ENCODE results near the gene EML1. TPM values are rescaled to one million over a fixed set of nuclear protein-coding genes. Genes with fewer than 3 reads are reported as not detected.

Gene EML1
- total RNA-seq, 1 donor from 2014 or later = 34.5 TPM

DNA sequence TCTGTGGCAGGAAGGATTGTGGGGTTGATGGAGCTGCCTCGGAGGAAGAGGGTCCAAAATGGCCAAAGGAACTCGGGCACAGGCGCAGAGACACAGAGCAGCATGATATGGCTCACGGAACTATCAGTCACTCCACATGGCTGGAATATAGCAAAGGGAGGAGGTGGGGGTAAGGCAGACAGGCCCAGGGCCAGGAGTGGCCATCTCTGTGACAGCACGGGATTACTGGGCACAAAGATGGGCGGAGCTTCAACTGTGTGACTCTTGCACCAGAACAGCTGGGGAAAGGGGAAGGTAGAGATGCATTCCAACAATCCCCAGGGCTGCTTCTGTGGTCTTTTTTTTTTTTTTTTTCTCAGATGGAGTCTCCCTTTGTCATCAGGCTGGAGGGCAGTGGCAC, 24.8 kb upstream of the EML1 start:
- no peak for DNase-seq
- Histone ChIP-seq H3K36me3 (no peaks in the 10 kb centered on the region), H3K27ac (no peak overlapping the region), H3K27me3 (ENCODE audit: low read depth) (no peaks in the 10 kb centered on the region), H3K9me3 (no peaks in the 10 kb centered on the region), H3K4me1 (peaks cover 5% of the 10 kb centered on the region), H3K4me3 (no peak overlapping the region)
- ATAC-seq = no peak
- intact Hi-C loops (cut with DNase I) = no loop called here
- no peak for TF ChIP-seq CTCF (IDR thresholded peaks at IDR 0.05)

- H3K36me3 ChIP-seq = no peaks in the 10 kb centered on the region
- no peak overlapping the region for H3K27ac ChIP-seq
- TF ChIP-seq CTCF (IDR thresholded peaks at IDR 0.05) = no peak
- H3K9me3 ChIP-seq = no peaks in the 10 kb centered on the region
- H3K27me3 ChIP-seq (ENCODE audit: low read depth) = no peaks in the 10 kb centered on the region
- intact Hi-C loops (cut with DNase I) = no loop called here
- no peak for DNase-seq
- no peak for ATAC-seq
- H3K4me3 ChIP-seq = no peak overlapping the region
- peaks cover 5% of the 10 kb centered on the region for H3K4me1 ChIP-seq
These were observed 24.1 kb upstream of the EML1 start for GRCh38 chr14:99769123-99769522.

GRCh38 chr14:99769799-99770198, 23.4 kb upstream of the EML1 start:
- Histone ChIP-seq H3K27me3 (ENCODE audit: low read depth) (no peaks in the 10 kb centered on the region), H3K36me3 (no peaks in the 10 kb centered on the region), H3K4me1 (peaks cover 5% of the 10 kb centered on the region), H3K27ac (no peak overlapping the region), H3K4me3 (no peak overlapping the region), H3K9me3 (no peaks in the 10 kb centered on the region)
- DNase-seq (no peak), ATAC-seq (no peak)
- intact Hi-C loops (cut with DNase I) = no loop called here
- TF ChIP-seq CTCF (IDR thresholded peaks at IDR 0.05) = no peak

DNA sequence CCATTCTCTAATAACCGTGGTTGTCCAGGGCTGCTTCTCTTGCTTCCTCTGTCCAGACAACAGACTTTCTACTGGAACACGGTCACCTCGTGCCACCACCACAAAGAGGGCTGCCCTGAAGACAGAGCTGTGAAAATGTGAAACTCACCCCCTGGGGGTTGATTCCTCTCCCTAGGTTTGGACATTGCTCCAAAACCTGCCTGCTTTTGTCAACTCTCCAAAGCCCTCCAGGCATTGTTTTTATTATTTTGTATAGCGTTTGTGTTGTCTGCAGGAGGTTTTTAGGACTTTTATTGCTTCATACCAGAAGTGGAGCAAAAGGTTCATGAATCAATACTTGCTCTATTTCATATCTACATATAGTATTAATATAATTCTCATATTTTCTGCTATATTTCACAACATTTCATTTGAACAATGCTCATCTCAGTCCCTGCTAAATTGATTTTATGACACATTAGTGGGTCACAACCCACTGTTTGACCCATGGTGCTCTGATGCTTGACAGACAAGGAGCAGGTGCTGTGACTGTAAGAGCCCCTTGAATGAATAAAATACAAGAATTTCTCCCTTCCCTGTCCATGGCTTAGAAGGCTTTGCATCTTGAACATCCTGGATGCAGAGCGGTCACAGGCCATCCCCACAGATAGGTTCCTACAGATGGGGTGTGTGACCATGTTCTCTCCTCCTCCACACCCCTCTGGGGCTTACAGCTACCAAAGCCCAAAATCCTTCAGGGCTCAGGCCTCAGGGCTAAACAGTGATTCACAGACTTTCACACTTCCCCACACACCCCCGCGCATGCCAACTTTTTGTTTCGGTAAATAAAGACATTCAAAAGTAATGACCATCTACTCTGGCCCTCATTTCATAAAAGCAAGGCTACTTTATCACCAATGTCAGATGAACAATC, 20.6 kb upstream of the EML1 start:
- Histone ChIP-seq H3K27ac (no peak overlapping the region), H3K9me3 (no peaks in the 10 kb centered on the region), H3K4me1 (no peaks in the 10 kb centered on the region), H3K4me3 (no peak overlapping the region), H3K27me3 (ENCODE audit: low read depth) (no peaks in the 10 kb centered on the region), H3K36me3 (no peaks in the 10 kb centered on the region)
- TF ChIP-seq CTCF (IDR thresholded peaks at IDR 0.05) = no peak
- intact Hi-C loops (cut with DNase I) = no loop called here
- DNase-seq = no peak
- ATAC-seq = no peak

GRCh38 chr14:99773521-99774497, 19.4 kb upstream of the EML1 start:
- H3K9me3 ChIP-seq = peaks cover 5% of the 10 kb centered on the region
- H3K4me3 ChIP-seq = no peak overlapping the region
- H3K4me1 ChIP-seq = no peaks in the 10 kb centered on the region
- H3K36me3 ChIP-seq = no peaks in the 10 kb centered on the region
- no peak for ATAC-seq
- no peaks in the 10 kb centered on the region for H3K27me3 ChIP-seq (ENCODE audit: low read depth)
- H3K27ac ChIP-seq = no peak overlapping the region
- no peak for DNase-seq
- intact Hi-C loops (cut with DNase I) = no loop called here
- TF ChIP-seq CTCF (IDR thresholded peaks at IDR 0.05) = no peak
